H1 (cell line): ENCODE measurements around the gene STX16. TPM values are rescaled to one million over a fixed set of nuclear protein-coding genes. Genes with fewer than 3 reads are reported as not detected.
A peak's percentile ranks its signal among the peaks of the same experiment; 100 is the strongest.

Experiments used
- CTCF ChIA-PET: fragments of 300-600 bp; sonication (Branson Sonifier 250); formaldehyde crosslinking; loops from one replicate; lab custom pipeline; 2021; ENCODE audit not compliant: partially characterized antibody; lab: Charles Lee
- POLR2A ChIA-PET: fragments of 300-600 bp; sonication (Branson Sonifier 250); formaldehyde crosslinking; loops from one replicate; lab custom pipeline; 2021; ENCODE audit warnings: inconsistent platforms; ENCODE audit not compliant: partially characterized antibody; lab: Charles Lee
- DNase-seq, 2 experiments: peaks; one replicate each; pipeline versions ENCODE4 v3.0.0 to v3.0.0-alpha.2; 2010 to 2022; ENCODE audit warnings: low spot score in 2 of 2, low read depth in 1 of 2, mixed read lengths in 1 of 2
- FAIRE-seq: peaks from 2 replicates; lab custom pipeline; 2011; peaks lifted over from hg19 to GRCh38; lab: Jason Lieb, UNC
- H2AFZ ChIP-seq: 2 replicates; pipeline ENCODE4 v1.8.1; 2012; ENCODE audit warnings: low read length, inconsistent platforms
- H2AK5ac ChIP-seq: 2 replicates; pipeline ENCODE4 v1.6.1; 2013; ENCODE audit warnings: low read depth, low read length
- H2BK120ac ChIP-seq: replicated peaks from 2 replicates; pipeline ENCODE3; 2013; ENCODE audit warnings: low read depth, low read length, inconsistent platforms
- H2BK12ac ChIP-seq: 2 replicates; pipeline ENCODE4 v1.6.1; 2013; ENCODE audit warnings: low read depth, low read length
- H2BK15ac ChIP-seq: 2 replicates; pipeline ENCODE4 v1.6.1; 2013; ENCODE audit warnings: low read length
- H2BK20ac ChIP-seq: 2 replicates; pipeline ENCODE4 v1.6.1; 2013; ENCODE audit warnings: low read length
- H2BK5ac ChIP-seq: 2 replicates; pipeline ENCODE4 v1.6.1; 2013; ENCODE audit warnings: low read depth, low read length
- H3K14ac ChIP-seq: 2 replicates; pipeline ENCODE4 v1.6.1; 2013; ENCODE audit warnings: inconsistent platforms; ENCODE audit not compliant: insufficient read length
- H3K18ac ChIP-seq: 2 replicates; pipeline ENCODE4 v1.6.1; 2013; ENCODE audit warnings: low read length; ENCODE audit errors: extremely low read depth
- H3K23ac ChIP-seq: 2 replicates; pipeline ENCODE4 v1.6.1; 2013; ENCODE audit warnings: inconsistent platforms; ENCODE audit not compliant: insufficient read length
- H3K23me2 ChIP-seq: 2 replicates; pipeline ENCODE4 v1.6.1; 2013; ENCODE audit warnings: low read depth, low read length
- H3K27ac ChIP-seq: 2 replicates; pipeline ENCODE4 v1.6.1; 2011; ENCODE audit warnings: low read depth, low read length, inconsistent platforms
- H3K27me3 ChIP-seq, 4 experiments: replicated peaks in 1 of 4; 1 replicate in 1 of 4; 2 replicates in 3 of 4; pipeline versions ENCODE4 v1.6.1 to v1.8.1; 2011 to 2013; ENCODE audit warnings: low read length in 3 of 4, mild to moderate bottlenecking in 3 of 4, inconsistent platforms in 2 of 4, mixed read lengths in 2 of 4, moderate library complexity in 1 of 4; ENCODE audit not compliant: control insufficient read depth in 3 of 4, insufficient read depth in 3 of 4; ENCODE audit errors: extremely low read depth in 1 of 4
- H3K36me3 ChIP-seq, 4 experiments: 2 replicates each; pipeline versions ENCODE4 v1.6.1 to v1.8.1; 2011 to 2013; ENCODE audit warnings: mild to moderate bottlenecking in 4 of 4, low read length in 3 of 4, moderate library complexity in 2 of 4, control low read depth in 1 of 4, inconsistent platforms in 1 of 4; ENCODE audit not compliant: insufficient read depth in 4 of 4, control insufficient read depth in 2 of 4
- H3K4ac ChIP-seq: replicated peaks from 2 replicates; pipeline ENCODE3; 2013; ENCODE audit warnings: low read length, low read depth, mixed read lengths, inconsistent platforms; ENCODE audit not compliant: insufficient read length
- H3K4me1 ChIP-seq, 4 experiments: replicated peaks in 1 of 4; 1 replicate in 1 of 4; 2 replicates in 3 of 4; pipeline versions ENCODE4 v1.6.1 to v1.8.1; 2011 to 2013; ENCODE audit warnings: low read length in 3 of 4, inconsistent platforms in 2 of 4, mixed read lengths in 1 of 4; ENCODE audit not compliant: insufficient read depth in 4 of 4, control insufficient read depth in 3 of 4
- H3K4me2 ChIP-seq, 2 experiments: 2 replicates each; pipeline versions ENCODE4 v1.6.1 to v1.8.1; 2011 to 2013; ENCODE audit warnings: low read depth in 2 of 2, low read length in 2 of 2, control low read depth in 1 of 2, inconsistent platforms in 1 of 2, mild to moderate bottlenecking in 1 of 2; ENCODE audit not compliant: insufficient read depth in 1 of 2
- H3K4me3 ChIP-seq, 4 experiments: fragments of 200-600, 300-600 bp in 1 of 4; sonication (generic), shearing (Covaris generic), sonication (Bioruptor Twin) in 1 of 4; 2 replicates each; pipeline versions ENCODE4 v1.5.1 to v1.8.1; 2011 to 2016; ENCODE audit warnings: low read length in 4 of 4, low read depth in 3 of 4, control low read depth in 2 of 4, inconsistent platforms in 2 of 4, mild to moderate bottlenecking in 2 of 4, mixed read lengths in 1 of 4, moderate library complexity in 1 of 4; ENCODE audit not compliant: insufficient read depth in 2 of 4; ENCODE audit errors: extremely low read depth in 1 of 4
- H3K56ac ChIP-seq: replicated peaks from 2 replicates; pipeline ENCODE3; 2013; ENCODE audit warnings: low read depth, mild to moderate bottlenecking, mixed read lengths, low read length, inconsistent platforms; ENCODE audit not compliant: insufficient read length
- H3K79me1 ChIP-seq: 2 replicates; pipeline ENCODE4 v1.6.1; 2013; ENCODE audit warnings: low read depth, low read length, control low read depth
- H3K79me2 ChIP-seq, 2 experiments: 2 replicates each; pipeline versions ENCODE4 v1.6.1 to v1.8.1; 2012 to 2013; ENCODE audit warnings: low read length in 2 of 2, mild to moderate bottlenecking in 2 of 2, inconsistent platforms in 1 of 2; ENCODE audit not compliant: insufficient read depth in 2 of 2, control insufficient read depth in 1 of 2
- H3K9ac ChIP-seq, 4 experiments: replicated peaks in 1 of 4; 1 replicate in 1 of 4; 2 replicates in 3 of 4; pipeline versions ENCODE4 v1.6.1 to v1.8.1; 2011 to 2013; ENCODE audit warnings: low read depth in 3 of 4, low read length in 3 of 4, control low read depth in 2 of 4, mild to moderate bottlenecking in 2 of 4, moderate library complexity in 2 of 4, inconsistent platforms in 1 of 4; ENCODE audit errors: extremely low read depth in 1 of 4
- H3K9me3 ChIP-seq, 2 experiments: 2 replicates each; pipeline versions ENCODE4 v1.6.1 to v1.8.1; 2012 to 2013; ENCODE audit warnings: mild to moderate bottlenecking in 2 of 2, moderate library complexity in 2 of 2, control low read depth in 1 of 2, inconsistent platforms in 1 of 2, low read depth in 1 of 2, low read length in 1 of 2, mixed read lengths in 1 of 2; ENCODE audit not compliant: insufficient read depth in 2 of 2
- H4K20me1 ChIP-seq, 2 experiments: replicated peaks in 1 of 2; 2 replicates each; pipeline versions ENCODE3 to v1.8.1; 2011 to 2013; ENCODE audit warnings: inconsistent platforms in 2 of 2, low read length in 2 of 2, mild to moderate bottlenecking in 1 of 2; ENCODE audit not compliant: insufficient read depth in 2 of 2, control insufficient read depth in 1 of 2
- H4K5ac ChIP-seq: 2 replicates; pipeline ENCODE4 v1.6.1; 2013; ENCODE audit warnings: low read length, low read depth, mixed read lengths, inconsistent platforms; ENCODE audit not compliant: insufficient read length
- H4K8ac ChIP-seq: 2 replicates; pipeline ENCODE4 v1.8.0; 2013; ENCODE audit warnings: mild to moderate bottlenecking, moderate library complexity, low read length, inconsistent platforms; ENCODE audit not compliant: insufficient read depth; ENCODE audit errors: extremely low read depth
- H4K91ac ChIP-seq: replicated peaks from 2 replicates; pipeline ENCODE3; 2013; ENCODE audit warnings: low read length, mixed read lengths, inconsistent platforms; ENCODE audit not compliant: insufficient read length
- BACH1 ChIP-seq: IDR thresholded peaks from 2 replicates; pipeline ENCODE4 v1.6.1; 2012; ENCODE audit warnings: low read length, improper control_type of control experiment
- BCL11A ChIP-seq, 2 experiments: IDR thresholded peaks; one replicate each; pipeline ENCODE4 v1.6.1; 2011; ENCODE audit warnings: low read depth in 2 of 2, low read length in 2 of 2, mild to moderate bottlenecking in 2 of 2
- CBX5 ChIP-seq: fragments of 300-800, 300-1000 bp; sonication (generic); IDR thresholded peaks from 2 replicates; pipeline ENCODE4 v1.7.1; 2016; ENCODE audit warnings: antibody characterized with exemption, low read length, low read depth
- EZH2 ChIP-seq: fragments of 200-600 bp; sonication (generic); IDR thresholded peaks from 2 replicates; pipeline ENCODE4 v1.7.1; 2012; ENCODE audit warnings: low read depth, mild to moderate bottlenecking, moderate library complexity, low read length, inconsistent platforms; ENCODE audit not compliant: severe bottlenecking
- FOSL1 ChIP-seq: IDR thresholded peaks from 2 replicates; pipeline ENCODE4 v1.6.1; 2011; ENCODE audit warnings: mild to moderate bottlenecking, low read depth, low read length, moderate library complexity; ENCODE audit not compliant: insufficient read depth
- MAFK ChIP-seq: IDR thresholded peaks from 2 replicates; pipeline ENCODE4 v1.6.1; 2012; ENCODE audit warnings: low read depth, mild to moderate bottlenecking, improper control_type of control experiment, low read length
- POLR2A ChIP-seq, 2 experiments: IDR thresholded peaks; 1 replicate in 1 of 2; 2 replicates in 1 of 2; pipeline ENCODE4 v1.6.1; 2011; ENCODE audit warnings: low read depth in 2 of 2, low read length in 2 of 2, mild to moderate bottlenecking in 2 of 2; ENCODE audit errors: control extremely low read depth in 1 of 2
- POLR2AphosphoS5 ChIP-seq: IDR thresholded peaks from 2 replicates; pipeline ENCODE4 v1.6.1; 2011; ENCODE audit warnings: low read depth, low read length
- SIRT6 ChIP-seq: IDR thresholded peaks from one replicate; pipeline ENCODE4 v1.7.1; 2012; ENCODE audit warnings: low read length, inconsistent platforms
- SP1 ChIP-seq: IDR thresholded peaks from 2 replicates; pipeline ENCODE4 v1.6.1; 2011; ENCODE audit warnings: low read depth, low read length
- TCF12 ChIP-seq: IDR thresholded peaks from 2 replicates; pipeline ENCODE4 v1.6.1; 2011; ENCODE audit warnings: low read depth, mild to moderate bottlenecking, low read length
- ZNF274 ChIP-seq: IDR thresholded peaks from 2 replicates; pipeline ENCODE4 v1.7.0; 2012; ENCODE audit warnings: low read length, borderline replicate concordance; ENCODE audit errors: extremely low read depth
- WGBS, 2 experiments: shearing (Covaris generic) in 1 of 2; methylation state at CpG; one replicate each; pipeline versions ENCODE4 v1.1.6 to v1.1.7; 2013 to 2015; ENCODE audit warnings: low lambda C conversion rate in 2 of 2, mixed read lengths in 2 of 2, inconsistent platforms in 1 of 2, low coverage in 1 of 2, missing lambda C conversion rate in 1 of 2; ENCODE audit not compliant: insufficient replicate concordance in 2 of 2, insufficient coverage in 1 of 2, insufficient read length in 1 of 2; ENCODE audit errors: extremely low coverage in 1 of 2, missing lambda C conversion rate in 1 of 2; 5-methylcytosine and 5-hydroxymethylcytosine counted together
- polyA plus RNA-seq, 7 experiments: library from polyadenylated mRNA; depleted of rRNA in 3 of 7; stranded (reverse) in 5 of 7; unstranded in 2 of 7; fragments of >200 nt in 5 of 7; fragments of 200-250 nt in 2 of 7; gene quantifications; 1 replicate in 5 of 7; 2 replicates in 1 of 7; 4 replicates in 1 of 7; pipeline versions ENCODE4 v1.2.1 to v1.2.3, GENCODE V29; 2011 to 2013; ENCODE audit warnings: missing spikeins in 2 of 7, mixed read lengths in 2 of 7
- total RNA-seq: library from RNA; stranded (reverse); fragmentation: NEBNext Ultra II Directional; extraction: Animal tissue kit (Norgen Biotek cat#: 25700); gene quantifications from 2 replicates; pipeline ENCODE4 v1.2.1, GENCODE V29; 2021
- TF ChIP-seq, protein P1 (sequence below): IDR thresholded peaks from 2 replicates; pipeline ENCODE4 v1.6.1; 2011; ENCODE audit warnings: low read length, improper control_type of control experiment

STX16 gene
- total and polyA plus RNA-seq, 2 of the 8 experiments (the other 6 are each of a cell fraction or from before 2014, with no cell fraction given) = 45.2 to 61.6 TPM

DNA sequence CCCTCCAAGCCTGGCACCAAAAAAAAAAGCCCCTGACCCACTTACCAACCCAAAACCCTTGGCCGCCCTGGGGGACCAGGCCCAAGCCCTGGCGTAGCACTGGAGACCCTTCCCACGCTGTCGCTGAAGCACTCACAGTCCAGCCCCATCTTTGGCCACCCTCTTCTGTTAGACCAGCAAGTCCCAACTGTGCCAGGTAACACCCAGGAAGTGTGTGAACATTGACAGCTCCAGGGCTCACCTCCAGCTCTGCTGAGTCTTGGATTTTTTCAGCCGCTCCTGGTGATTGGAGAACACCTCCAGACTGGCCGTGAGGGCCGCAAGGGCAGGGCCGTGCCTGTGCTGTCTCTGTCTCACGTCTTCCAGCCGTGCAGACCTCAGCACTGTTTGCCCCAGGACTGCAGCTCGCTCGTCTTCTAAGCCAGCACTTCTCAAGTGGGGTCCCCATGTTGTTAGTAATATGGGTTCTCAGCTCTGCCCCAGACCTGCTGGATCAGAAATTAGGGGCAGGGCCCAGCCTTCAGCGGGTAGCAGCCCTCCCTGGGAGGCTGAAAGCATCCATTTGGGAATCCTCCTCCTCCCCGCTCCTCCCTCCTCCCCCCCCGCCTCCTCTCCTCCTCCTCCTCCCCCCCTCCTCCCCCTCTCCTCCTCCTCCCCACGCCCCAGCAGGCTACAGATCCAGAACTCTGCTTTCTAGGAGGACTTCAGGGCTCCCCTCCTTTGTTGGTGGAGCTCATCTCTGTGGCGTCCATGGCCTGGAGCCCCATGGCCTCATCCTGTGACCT lies 59.6 kb downstream of the STX16 start:
- H3K4ac ChIP-seq = no peak overlapping the region
- ChIA-PET CTCF (interaction anchor here (1.1 to 4.3 kb wide), 5 partner anchors 11 to 229 kb away, joined by 3 to 16 read pairs (median 5); partner anchors contain the start of gene STX16), POLR2A (interaction anchor here (1.1 to 10.9 kb wide), 8 partner anchors 9 to 132 kb away, joined by 3 to 188 read pairs (median 6); partner anchors contain the start of gene STX16)
- peaks cover 0 to 2% of the 10 kb centered on the region in 2 experiments for H4K20me1 ChIP-seq
- no peaks in the 10 kb centered on the region for H3K79me2 ChIP-seq
- H2BK5ac ChIP-seq = 0 out of 2 replicates have a peak overlapping the region, but pooled peaks have one; percentile 21
- no peak overlapping the region for H3K9ac ChIP-seq
- no peak overlapping the region for H3K27ac ChIP-seq
- H2AFZ ChIP-seq = no peak overlapping the region
- no peak overlapping the region for H3K14ac ChIP-seq
- no peak overlapping the region for H4K91ac ChIP-seq
- no peak overlapping the region for H4K5ac ChIP-seq
- no peak overlapping the region for H2AK5ac ChIP-seq
- no peaks in the 10 kb centered on the region for H3K27me3 ChIP-seq
- H3K23ac ChIP-seq = no peak overlapping the region
- WGBS, 2 experiments = 95% methylated on average over 13 of the region's 17 CpGs; no CpG with 5 or more reads in 1 of the 2 experiments
- no peak overlapping the region for H3K56ac ChIP-seq
- no peak overlapping the region for H2BK15ac ChIP-seq
- FAIRE-seq (no peak), DNase-seq (peak in 1 of 2 experiments; percentile 43)
- no peak overlapping the region for H4K8ac ChIP-seq
- H3K9me3 ChIP-seq = no peaks in the 10 kb centered on the region
- no peaks in the 10 kb centered on the region; a peak in 1 of 7 replicates for H3K4me1 ChIP-seq
- no peak overlapping the region for H3K4me2 ChIP-seq
- no peaks in the 10 kb centered on the region for H3K79me1 ChIP-seq
- H3K4me3 ChIP-seq = no peak overlapping the region
- no peaks in the 10 kb centered on the region for H3K36me3 ChIP-seq
- H2BK120ac ChIP-seq = no peak overlapping the region
- H2BK12ac ChIP-seq = no peak overlapping the region
- H2BK20ac ChIP-seq = no peak overlapping the region
- no peak overlapping the region for H3K18ac ChIP-seq
- H3K23me2 ChIP-seq = no peaks in the 10 kb centered on the region
- TF ChIP-seq FOSL1 (no peak), SP1 (no peak), POLR2A (IDR thresholded peaks at IDR 0.05; ENCODE audit: control extremely low read depth in 1 of 2, low read depth in 2 of 2, low read length in 2 of 2) (no peak), SIRT6 (no peak), POLR2AphosphoS5 (no peak), BCL11A (IDR thresholded peaks at IDR 0.05; ENCODE audit: low read depth in 2 of 2, low read length in 2 of 2) (no peak), CBX5 (no peak), EZH2 (no peak), BACH1 (no peak), TCF12 (no peak), ZNF274 (no peak), MAFK (no peak)
- TF ChIP-seq, protein P1, sequence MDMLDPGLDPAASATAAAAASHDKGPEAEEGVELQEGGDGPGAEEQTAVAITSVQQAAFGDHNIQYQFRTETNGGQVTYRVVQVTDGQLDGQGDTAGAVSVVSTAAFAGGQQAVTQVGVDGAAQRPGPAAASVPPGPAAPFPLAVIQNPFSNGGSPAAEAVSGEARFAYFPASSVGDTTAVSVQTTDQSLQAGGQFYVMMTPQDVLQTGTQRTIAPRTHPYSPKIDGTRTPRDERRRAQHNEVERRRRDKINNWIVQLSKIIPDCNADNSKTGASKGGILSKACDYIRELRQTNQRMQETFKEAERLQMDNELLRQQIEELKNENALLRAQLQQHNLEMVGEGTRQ = no peak
